NCI-H446 (cell line): ENCODE results near the gene TIPARP.

Experiments
- DNase-seq, 2 experiments: peaks; one replicate each; lab custom pipeline; 2025; lab: John Stamatoyannopoulos, UW

Gene TIPARP

DNA sequence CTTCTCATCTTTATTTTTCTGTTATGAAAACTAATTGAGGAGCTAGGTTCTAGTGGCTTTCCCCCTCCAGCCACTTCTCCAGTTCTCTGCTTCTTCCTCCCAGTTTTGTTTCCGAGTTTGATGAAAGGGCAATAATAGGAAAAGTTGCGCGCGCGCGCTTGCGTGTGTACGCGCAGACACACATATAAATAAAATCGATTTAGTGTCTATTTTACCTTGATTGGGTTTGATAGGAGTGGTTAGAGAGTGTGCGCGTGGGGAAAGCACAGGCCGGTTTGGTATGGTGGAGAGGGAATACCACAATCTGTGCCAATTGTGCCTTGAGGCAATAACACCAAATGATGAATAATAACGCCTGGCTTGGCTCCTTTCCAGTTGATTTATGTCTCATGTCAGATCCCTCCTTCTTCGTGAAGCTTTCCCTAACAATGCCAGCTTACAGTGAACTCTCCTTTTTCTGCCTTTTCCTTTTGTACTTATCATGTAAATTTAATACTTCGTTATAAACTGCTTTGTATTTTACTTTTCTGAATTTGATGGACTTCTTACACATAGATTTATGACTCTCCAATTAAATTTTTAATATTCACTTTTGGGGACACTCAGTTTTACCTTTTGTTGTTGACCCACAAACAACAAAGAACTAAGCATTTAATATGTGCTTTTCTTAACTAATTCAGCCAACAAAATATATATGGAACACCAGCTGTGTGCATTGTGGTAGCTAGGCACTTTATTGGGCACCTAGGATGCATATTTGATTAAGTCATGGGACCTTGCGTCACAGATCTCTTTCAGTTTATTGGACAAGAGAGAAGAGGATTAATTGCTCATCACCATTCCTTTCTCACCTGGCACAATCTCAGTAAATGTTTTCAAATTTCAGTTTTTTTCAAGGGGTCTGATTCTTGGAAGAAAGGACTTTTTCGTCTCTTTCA, 1.7 kb downstream of the TIPARP start:
- peak; percentile 73 to 92 for DNase-seq

DNA sequence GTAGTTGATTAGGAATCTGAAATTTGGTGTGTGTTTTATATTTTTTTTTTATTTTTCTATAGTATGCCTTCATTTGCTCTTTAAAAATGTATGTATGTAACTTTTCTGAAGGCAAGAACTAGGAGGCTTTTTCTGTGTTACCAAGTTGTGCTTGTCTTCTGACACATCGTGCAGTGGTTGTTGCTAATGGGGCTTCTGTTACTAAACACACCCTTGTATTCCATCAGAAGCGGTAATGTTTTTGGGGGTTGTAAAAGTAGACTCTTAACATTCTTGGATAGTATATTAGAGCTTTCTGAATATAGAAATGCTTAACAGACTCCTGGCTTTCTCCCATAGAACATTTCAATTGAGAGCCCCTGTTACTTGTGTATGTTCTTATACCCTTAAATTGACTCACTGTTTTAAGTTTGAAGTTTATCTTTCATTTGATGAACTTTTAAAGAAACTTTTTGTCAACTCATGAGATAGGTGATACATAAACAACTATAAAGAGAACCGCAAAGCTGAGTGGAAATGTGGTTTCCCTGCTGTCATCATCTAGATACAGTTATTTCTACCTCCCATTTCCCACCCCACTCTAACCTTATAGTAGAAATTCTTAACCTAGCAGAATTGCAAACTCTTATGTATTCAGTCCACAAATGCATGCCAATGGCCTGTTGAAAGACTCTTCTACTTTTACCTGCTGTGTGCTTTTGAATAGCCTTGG, 2.5 kb downstream of the TIPARP start:
- DNase-seq = no peak

DNA sequence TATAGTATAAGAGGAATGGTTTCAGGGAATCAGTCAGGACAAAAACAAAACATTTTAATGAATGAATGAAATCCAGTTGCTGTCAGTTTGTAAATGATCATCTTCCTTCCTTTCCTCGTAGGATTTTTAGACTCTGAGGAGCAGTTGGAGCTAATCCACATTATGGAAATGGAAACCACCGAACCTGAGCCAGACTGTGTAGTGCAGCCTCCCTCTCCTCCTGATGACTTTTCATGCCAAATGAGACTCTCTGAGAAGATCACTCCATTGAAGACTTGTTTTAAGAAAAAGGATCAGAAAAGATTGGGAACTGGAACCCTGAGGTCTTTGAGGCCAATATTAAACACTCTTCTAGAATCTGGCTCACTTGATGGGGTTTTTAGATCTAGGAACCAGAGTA, 3.1 kb downstream of the TIPARP start:
- DNase-seq = peak in 1 of 2 experiments; percentile 38

DNA sequence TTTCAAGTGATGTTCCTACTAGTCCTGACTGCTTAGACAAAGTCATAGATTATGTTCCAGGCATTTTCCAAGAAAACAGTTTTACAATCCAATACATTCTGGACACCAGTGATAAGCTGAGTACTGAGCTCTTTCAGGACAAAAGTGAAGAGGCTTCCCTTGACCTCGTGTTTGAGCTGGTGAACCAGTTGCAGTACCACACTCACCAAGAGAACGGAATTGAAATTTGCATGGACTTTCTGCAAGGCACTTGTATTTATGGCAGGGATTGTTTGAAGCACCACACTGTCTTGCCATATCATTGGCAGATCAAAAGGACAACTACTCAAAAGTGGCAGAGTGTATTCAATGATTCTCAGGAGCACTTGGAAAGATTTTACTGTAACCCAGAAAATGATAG, 3.8 kb downstream of the TIPARP start:
- no peak for DNase-seq

- DNase-seq = no peak
These were observed 6.0 kb downstream of the TIPARP start for GRCh38 chr3:156680243-156680914.

DNA sequence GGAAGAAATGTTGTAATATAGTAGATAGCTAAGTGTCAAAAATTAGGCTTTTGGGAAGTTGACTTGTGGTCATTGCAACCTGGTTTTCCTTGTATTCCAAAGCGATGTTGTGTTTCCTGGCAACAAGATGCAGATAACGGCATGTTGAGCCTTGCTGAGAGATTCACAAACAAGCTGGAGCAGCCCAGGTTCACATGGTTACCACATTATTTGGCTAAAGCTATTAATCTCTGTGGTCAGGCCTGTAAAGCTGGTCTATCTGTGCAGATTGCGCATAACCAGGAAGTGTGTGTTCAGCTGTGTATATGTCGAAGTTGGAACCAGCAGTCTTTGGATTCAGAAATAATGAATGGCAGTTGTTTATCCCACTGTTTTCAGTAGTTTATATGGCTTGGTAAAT, 6.6 kb downstream of the TIPARP start:
- no peak for DNase-seq

- DNase-seq = no peak
These were observed 8.1 kb downstream of the TIPARP start for GRCh38 chr3:156682501-156682900.

GRCh38 chr3:156682963-156683362, 8.6 kb downstream of the TIPARP start:
- no peak for DNase-seq

GRCh38 chr3:156685198-156685597, 10.8 kb downstream of the TIPARP start:
- no peak for DNase-seq

DNA sequence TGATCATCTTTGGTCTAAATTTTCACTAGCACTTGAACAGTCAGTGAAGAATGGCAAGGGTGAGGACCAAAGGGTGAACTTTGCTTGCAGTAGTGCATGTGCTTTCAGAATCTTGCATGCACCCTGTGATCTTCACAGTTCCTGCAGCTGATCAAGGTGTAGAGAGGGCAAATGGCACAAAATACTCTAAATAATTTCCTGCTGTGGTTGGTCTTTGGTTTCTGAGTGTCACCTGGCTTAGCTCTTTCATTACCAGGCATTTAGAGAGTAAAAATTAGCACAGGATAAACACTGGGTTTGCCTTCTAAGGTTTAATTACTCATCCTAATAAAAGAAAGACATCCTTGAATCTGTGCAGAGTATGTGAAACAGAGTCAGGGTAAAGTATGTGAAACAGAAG, 11.4 kb downstream of the TIPARP start:
- no peak for DNase-seq

- DNase-seq = no peak
These were observed 12.6 kb downstream of the TIPARP start for GRCh38 chr3:156687023-156687422.

GRCh38 chr3:156688632-156689452, 14.5 kb downstream of the TIPARP start:
- peak; percentile 32 to 58 for DNase-seq

- no peak for DNase-seq
These were observed 15.2 kb downstream of the TIPARP start for GRCh38 chr3:156689608-156690007.

- DNase-seq = no peak
These were observed 17.5 kb downstream of the TIPARP start for GRCh38 chr3:156691920-156692319.

DNA sequence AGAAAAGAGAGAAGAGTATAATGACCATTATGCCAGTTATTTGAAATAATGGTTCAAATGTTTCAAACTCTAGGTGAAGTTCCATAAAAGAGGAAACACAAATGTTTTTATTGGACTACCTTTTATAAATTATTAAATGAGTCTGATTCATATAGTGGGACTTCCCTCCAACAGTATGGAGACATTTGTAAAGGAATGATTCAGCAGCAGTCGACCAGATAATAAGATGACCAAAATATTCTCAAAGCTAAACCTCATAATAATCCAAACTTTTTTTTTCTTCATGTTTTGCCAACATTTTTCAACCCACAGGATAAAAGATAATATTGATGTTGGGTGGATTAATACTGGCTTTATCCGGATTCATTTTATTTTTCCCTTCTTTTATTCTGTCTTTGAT, 18.8 kb downstream of the TIPARP start:
- DNase-seq = no peak

- DNase-seq = no peak
These were observed 20.1 kb downstream of the TIPARP start for GRCh38 chr3:156694536-156694935.

- no peak for DNase-seq
These were observed 28.0 kb downstream of the TIPARP start for GRCh38 chr3:156702367-156702766.

DNA sequence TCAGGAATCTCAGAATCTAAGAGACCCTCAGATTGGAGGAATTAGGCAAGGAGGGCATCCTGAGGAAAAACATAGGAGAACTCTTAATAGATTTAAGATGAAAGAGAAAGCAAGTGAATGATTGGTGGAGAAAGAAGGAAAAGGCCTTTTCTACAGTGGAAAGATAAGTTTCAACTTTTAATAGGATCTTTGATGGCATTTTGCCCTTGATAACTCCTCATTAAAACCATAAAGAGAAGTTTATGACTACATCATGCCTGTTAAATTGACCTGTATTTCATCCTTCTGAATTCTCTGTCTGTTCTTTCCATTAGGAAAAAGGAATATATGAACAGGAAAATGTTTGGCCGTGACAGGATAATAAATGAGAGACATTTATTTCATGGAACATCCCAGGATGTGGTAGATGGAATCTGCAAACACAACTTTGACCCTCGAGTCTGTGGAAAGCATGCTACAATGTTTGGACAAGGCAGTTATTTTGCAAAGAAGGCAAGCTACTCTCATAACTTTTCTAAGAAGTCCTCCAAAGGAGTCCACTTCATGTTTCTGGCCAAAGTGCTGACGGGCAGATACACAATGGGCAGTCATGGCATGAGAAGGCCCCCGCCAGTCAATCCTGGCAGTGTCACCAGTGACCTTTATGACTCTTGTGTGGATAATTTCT, 30.1 kb downstream of the TIPARP start:
- no peak for DNase-seq

DNA sequence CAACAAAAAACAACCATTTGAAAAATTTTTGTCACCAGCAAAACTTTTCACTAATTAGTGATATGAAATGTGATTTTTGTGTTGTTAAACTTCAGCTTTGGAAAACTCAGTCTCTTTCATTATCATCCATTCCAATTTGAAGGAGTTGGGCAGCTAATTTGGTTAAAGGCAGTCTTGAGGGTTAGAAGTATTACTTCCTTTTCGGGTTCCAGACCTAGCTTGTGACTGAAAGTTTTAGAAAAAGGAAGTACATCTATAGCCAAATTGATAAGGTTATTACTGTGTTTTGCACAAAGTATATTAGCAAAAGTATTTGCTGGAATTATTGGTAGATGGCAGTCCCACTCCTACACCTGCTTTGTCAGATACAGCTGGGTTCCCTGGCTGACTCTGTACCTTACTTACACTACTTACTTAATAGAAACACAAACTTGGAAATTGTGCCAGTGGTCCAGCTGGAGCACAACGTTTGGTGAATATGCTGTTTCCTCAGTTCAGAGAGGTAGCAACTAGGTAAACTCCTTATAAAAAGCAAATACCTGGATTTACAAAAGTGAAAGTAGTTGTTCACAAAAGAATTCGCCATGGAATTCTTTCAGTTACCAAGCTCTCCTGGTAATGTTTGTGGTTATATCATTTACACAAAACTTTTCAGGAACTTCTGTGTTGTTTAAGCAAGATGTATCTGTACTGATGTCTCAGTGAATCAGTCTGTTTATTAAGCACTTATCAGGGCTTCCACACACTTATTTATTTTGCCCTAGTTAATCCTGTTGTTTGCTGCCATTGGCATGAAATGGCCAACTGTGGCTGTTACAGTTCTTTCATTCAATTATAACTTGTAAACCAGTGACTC, 31.6 kb downstream of the TIPARP start:
- DNase-seq = no peak

DNA sequence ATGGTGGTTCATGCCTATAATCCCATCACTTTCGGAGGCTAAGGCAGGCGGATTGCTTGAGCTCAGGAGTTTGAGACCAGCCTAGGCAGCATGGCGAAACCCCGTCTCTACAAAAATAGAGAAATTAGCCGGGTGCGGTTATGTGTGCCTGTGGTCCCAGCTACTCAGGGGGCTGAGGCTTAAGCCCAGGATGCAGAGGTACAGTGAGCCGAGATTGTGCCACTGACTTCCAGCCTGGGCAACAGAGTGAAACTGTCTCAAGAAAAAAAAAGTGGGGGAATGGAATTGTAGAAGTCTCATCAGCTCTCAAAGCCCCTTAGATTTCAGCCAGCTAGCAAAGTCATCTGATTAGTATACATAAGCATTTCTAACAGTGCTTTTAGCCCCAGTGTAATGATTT, 33.2 kb downstream of the TIPARP start:
- no peak for DNase-seq
